ENCODE measurements around the gene FHIT.
"Not testable (repeated sequence)": the region's sequence is repeated elsewhere in the genome, so short reads cannot be mapped to it uniquely, and the experiment has no call there.

The FHIT gene

DNA sequence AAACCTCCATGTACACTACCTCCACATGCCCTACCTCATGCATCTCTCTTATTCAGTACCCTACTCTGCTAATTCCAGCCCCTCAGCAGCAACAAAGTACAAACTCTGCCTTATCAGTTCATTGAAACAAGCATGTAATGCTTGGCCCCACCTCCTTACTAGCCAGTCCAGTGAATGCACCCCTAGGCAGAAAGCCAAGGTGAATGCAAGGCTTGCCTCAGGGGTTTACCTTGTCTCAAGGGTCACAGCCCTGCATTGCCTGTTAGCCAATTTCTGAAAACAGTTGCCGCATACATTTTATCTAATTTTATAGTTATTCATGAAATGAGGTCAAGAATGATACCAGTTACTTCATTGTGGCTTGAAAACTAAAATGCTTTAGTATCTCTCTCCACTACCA, 576.4 kb downstream of the FHIT start:
- TF ChIP-seq CTCF (IDR thresholded peaks at IDR 0.05; ENCODE audit: low read depth, low read length, missing control alignments) = no peak
- no peak for DNase-seq (ENCODE audit: low read depth)
- no peak overlapping the region for H3K4me3 ChIP-seq (ENCODE audit: low read depth, low read length)
- in situ Hi-C loops (cut with HindIII; ENCODE audit: low sequenced_read_pairs) = no loop called here

DNA sequence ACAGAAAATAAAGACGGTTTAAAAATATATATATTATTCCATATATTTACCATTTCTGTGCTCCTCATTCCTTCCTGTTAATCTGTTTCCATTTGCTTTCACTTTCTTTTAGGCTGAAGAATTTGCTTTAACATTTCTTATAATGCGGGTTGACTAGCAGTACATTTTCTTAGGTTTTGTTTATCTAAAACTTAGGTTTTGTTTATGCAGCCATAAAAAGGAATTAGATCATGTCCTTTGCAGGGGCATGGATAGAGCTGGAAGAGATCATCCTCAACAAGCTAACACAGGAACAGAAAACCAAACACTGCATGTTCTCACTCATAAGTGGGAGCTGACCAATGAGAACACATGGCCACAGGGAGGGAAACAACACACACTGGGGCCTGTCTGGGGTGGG, 578.1 kb downstream of the FHIT start:
- DNase-seq (ENCODE audit: low read depth) = no peak
- no peak overlapping the region for H3K4me3 ChIP-seq (ENCODE audit: low read depth, low read length)
- in situ Hi-C loops (cut with HindIII; ENCODE audit: low sequenced_read_pairs) = no loop called here
- no peak for TF ChIP-seq CTCF (IDR thresholded peaks at IDR 0.05; ENCODE audit: low read depth, low read length, missing control alignments)

DNA sequence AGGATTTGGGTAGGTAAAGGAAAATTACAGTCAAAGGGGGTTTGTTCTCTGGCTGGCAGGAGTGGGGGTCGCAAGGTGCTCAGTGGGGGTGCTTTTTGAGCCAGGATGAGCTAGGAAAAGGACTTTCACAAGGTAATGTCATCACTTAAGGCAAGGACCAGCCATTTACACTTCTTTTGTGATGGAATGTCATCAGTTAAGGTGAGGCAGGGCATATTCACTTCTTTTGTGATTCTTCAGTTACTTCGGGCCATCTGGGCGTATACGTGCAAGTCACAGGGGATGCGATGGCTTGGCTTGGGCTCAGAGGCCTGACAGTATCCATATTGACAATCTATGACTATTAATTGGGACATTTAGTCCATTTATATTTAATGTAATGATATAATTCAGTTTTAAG, 578.9 kb downstream of the FHIT start:
- H3K4me3 ChIP-seq (ENCODE audit: low read depth, low read length); in situ Hi-C loops (cut with HindIII; ENCODE audit: low sequenced_read_pairs); DNase-seq (ENCODE audit: low read depth): not testable (repeated sequence)

- in situ Hi-C loops (cut with HindIII; ENCODE audit: low sequenced_read_pairs) = no loop called here
- no peak for DNase-seq (ENCODE audit: low read depth)
- H3K4me3 ChIP-seq (ENCODE audit: low read depth, low read length) = no peak overlapping the region
- TF ChIP-seq CTCF (IDR thresholded peaks at IDR 0.05; ENCODE audit: low read depth, low read length, missing control alignments) = no peak
Observed at GRCh38 chr3:60669636-60670035, 581.6 kb downstream of the FHIT start.

DNA sequence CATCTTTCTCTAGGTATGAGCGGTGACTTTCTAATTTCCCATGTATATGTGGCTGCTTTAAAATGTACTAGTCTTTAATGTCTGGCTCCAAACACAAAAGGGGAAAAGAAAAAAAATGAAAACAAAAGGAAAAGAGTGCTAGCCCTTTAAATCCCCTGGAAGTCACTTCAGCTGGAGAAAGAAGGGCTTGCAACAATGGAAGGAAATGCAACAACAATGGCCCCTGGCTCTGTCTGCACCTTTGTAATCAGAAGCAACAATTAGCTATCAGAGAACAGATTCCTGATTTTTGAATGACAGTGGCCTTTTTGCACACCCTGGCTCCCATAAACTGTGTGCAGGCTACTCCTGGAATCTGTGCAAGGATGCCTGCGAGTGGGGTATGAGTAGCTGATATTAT, 591.2 kb downstream of the FHIT start:
- no peak for DNase-seq (ENCODE audit: low read depth)
- in situ Hi-C loops (cut with HindIII; ENCODE audit: low sequenced_read_pairs) = no loop called here
- TF ChIP-seq CTCF (IDR thresholded peaks at IDR 0.05; ENCODE audit: low read depth, low read length, missing control alignments) = no peak
- no peak overlapping the region for H3K4me3 ChIP-seq (ENCODE audit: low read depth, low read length)

DNA sequence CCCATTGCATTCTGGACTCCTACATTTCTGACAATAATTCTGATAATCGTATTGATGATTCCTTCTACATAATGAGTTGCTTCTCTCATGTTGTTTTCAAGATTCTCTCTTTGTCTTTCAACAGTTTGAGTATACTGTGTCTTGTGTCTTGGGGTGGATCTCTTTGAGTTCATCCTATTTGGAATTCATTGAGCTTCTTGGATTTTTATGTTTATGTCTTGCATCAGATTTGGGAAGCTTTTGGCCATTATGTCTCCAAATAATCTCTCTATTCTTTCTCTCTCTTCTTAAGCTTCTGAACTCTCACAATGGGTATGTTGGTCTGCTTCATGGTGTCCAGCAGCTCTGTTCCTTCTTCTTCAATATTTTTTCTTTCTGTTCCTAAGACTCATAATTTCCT, 592.2 kb downstream of the FHIT start:
- TF ChIP-seq CTCF (IDR thresholded peaks at IDR 0.05; ENCODE audit: low read depth, low read length, missing control alignments) = no peak
- H3K4me3 ChIP-seq (ENCODE audit: low read depth, low read length) = no peak overlapping the region
- no peak for DNase-seq (ENCODE audit: low read depth)
- in situ Hi-C loops (cut with HindIII; ENCODE audit: low sequenced_read_pairs) = no loop called here

DNA sequence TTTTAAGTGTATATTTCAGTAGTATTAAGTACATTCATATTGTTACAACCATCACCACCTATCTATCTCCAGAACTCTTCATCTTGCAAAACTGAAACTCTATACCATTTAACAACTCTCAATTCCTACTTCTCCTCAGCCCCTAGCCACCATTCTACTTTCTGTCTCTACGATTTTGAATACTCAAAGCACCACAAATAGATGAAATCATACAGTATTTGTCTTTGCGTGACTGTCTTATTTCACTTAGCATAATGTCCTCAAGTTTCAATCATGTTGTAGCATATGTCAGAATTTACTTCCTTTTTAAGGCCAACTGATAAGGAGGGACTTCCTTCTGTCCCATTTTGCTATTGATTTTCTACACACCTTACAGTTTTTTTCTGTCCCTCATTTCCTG, 593.3 kb downstream of the FHIT start:
- no peak for DNase-seq (ENCODE audit: low read depth)
- in situ Hi-C loops (cut with HindIII; ENCODE audit: low sequenced_read_pairs) = no loop called here
- no peak for TF ChIP-seq CTCF (IDR thresholded peaks at IDR 0.05; ENCODE audit: low read depth, low read length, missing control alignments)
- H3K4me3 ChIP-seq (ENCODE audit: low read depth, low read length) = no peak overlapping the region

Data from astrocyte of the cerebellum (primary cell).